ENCODE results near the gene MYO6. TPM values are rescaled to one million over a fixed set of nuclear protein-coding genes. Genes with fewer than 3 reads are reported as not detected.
"Not testable (repeated sequence)": the region's sequence is repeated elsewhere in the genome, so short reads cannot be mapped to it uniquely, and the experiment has no call there.

Gene MYO6
- total RNA-seq, result 81.1 TPM

GRCh38 chr6:75748743-75749538 lies at the start of gene MYO6:
Gene MYO6 (plus strand): TSS chr6:75749239. CDS start chr6:75817548, 68,309 bp downstream.
- peak; percentile 82 for DNase-seq (ENCODE audit: low spot score)

GRCh38 chr6:75708334-75708733 lies 40.7 kb upstream of the MYO6 start:
- DNase-seq (ENCODE audit: low spot score), result not testable (repeated sequence)

- DNase-seq (ENCODE audit: low spot score), result no peak
Observed at GRCh38 chr6:75711173-75711572, 37.9 kb upstream of the MYO6 start.

- DNase-seq (ENCODE audit: low spot score), result no peak
Observed at GRCh38 chr6:75719133-75719532, 29.9 kb upstream of the MYO6 start.

GRCh38 chr6:75723382-75723781 lies 25.7 kb upstream of the MYO6 start:
- DNase-seq (ENCODE audit: low spot score), result no peak

- no peak for DNase-seq (ENCODE audit: low spot score)
Observed at GRCh38 chr6:75727206-75727605, 21.8 kb upstream of the MYO6 start.

GRCh38 chr6:75731029-75731428 lies 18.0 kb upstream of the MYO6 start:
- DNase-seq (ENCODE audit: low spot score), result not testable (repeated sequence)

GRCh38 chr6:75735491-75736186 lies 13.4 kb upstream of the MYO6 start:
- DNase-seq (ENCODE audit: low spot score), result no peak

- no peak for DNase-seq (ENCODE audit: low spot score)
Observed at GRCh38 chr6:75743971-75744370, 5.1 kb upstream of the MYO6 start.

GRCh38 chr6:75745404-75745803 lies 3.6 kb upstream of the MYO6 start:
- no peak for DNase-seq (ENCODE audit: low spot score)

- DNase-seq (ENCODE audit: low spot score), result no peak
Observed at GRCh38 chr6:75746221-75746620, 2.8 kb upstream of the MYO6 start.

GRCh38 chr6:75747152-75747992 lies 1.7 kb upstream of the MYO6 start:
- no peak for DNase-seq (ENCODE audit: low spot score)

GRCh38 chr6:75748003-75748742 lies 866 bp upstream of the MYO6 start:
- DNase-seq (ENCODE audit: low spot score), result no peak

- DNase-seq (ENCODE audit: low spot score), result no peak
Observed at GRCh38 chr6:75751443-75751842, 2.4 kb downstream of the MYO6 start.

- no peak for DNase-seq (ENCODE audit: low spot score)
Observed at GRCh38 chr6:75752365-75752764, 3.3 kb downstream of the MYO6 start.

- DNase-seq (ENCODE audit: low spot score), result no peak
Observed at GRCh38 chr6:75755704-75756103, 6.7 kb downstream of the MYO6 start.

- DNase-seq (ENCODE audit: low spot score), result no peak
Observed at GRCh38 chr6:75757295-75757694, 8.3 kb downstream of the MYO6 start.

GRCh38 chr6:75758061-75758460 lies 9.0 kb downstream of the MYO6 start:
- no peak for DNase-seq (ENCODE audit: low spot score)

GRCh38 chr6:75759207-75759606 lies 10.2 kb downstream of the MYO6 start:
- no peak for DNase-seq (ENCODE audit: low spot score)

GRCh38 chr6:75760320-75760719 lies 11.3 kb downstream of the MYO6 start:
- DNase-seq (ENCODE audit: low spot score), result no peak

GRCh38 chr6:75761489-75761888 lies 12.4 kb downstream of the MYO6 start:
- no peak for DNase-seq (ENCODE audit: low spot score)

- no peak for DNase-seq (ENCODE audit: low spot score)
Observed at GRCh38 chr6:75762063-75762462, 13.0 kb downstream of the MYO6 start.
